Endothelial cell of umbilical vein (primary cell): ENCODE measurements around the gene CLEC16A. TPM values are rescaled to one million over a fixed set of nuclear protein-coding genes. Genes with fewer than 3 reads are reported as not detected.

Source experiments
- BruUV-seq: library from RNA; stranded (reverse); fragments of 400-500 nt; replicated peaks from 2 replicates; lab custom pipeline; 2021; lab: Mats Ljungman, UMichigan
- CTCF ChIA-PET: fragments of 300-600, 350-600 bp; sonication (Branson Sonifier 250); formaldehyde crosslinking; loops from one replicate; lab custom pipeline; 2021; ENCODE audit warnings: antibody characterized with exemption, inconsistent platforms; lab: Charles Lee
- POLR2A ChIA-PET: fragments of 300-600, 350-600 bp; sonication (Branson Sonifier 250); formaldehyde crosslinking; loops from one replicate; lab custom pipeline; 2021; ENCODE audit warnings: antibody characterized with exemption, inconsistent platforms; lab: Charles Lee
- DNase-seq: peaks from one replicate; pipeline ENCODE4 v3.0.0-alpha.2; 2011; ENCODE audit warnings: low read depth, low spot score
- FAIRE-seq: peaks from 2 replicates; lab custom pipeline; 2011; peaks lifted over from hg19 to GRCh38; lab: Jason Lieb, UNC
- H2AFZ ChIP-seq: 2 replicates; pipeline ENCODE4 v1.6.0; 2012; ENCODE audit warnings: low read depth, low read length, control low read depth, inconsistent platforms
- H3K27ac ChIP-seq: 2 replicates; pipeline ENCODE4 v1.5.1; 2011; ENCODE audit warnings: low read depth, mild to moderate bottlenecking, control low read depth, low read length, moderate library complexity; ENCODE audit not compliant: insufficient read depth
- H3K27me3 ChIP-seq, 2 experiments: 2 replicates each; pipeline versions ENCODE4 v1.6.0 to v1.6.1; 2011; ENCODE audit warnings: low read length in 2 of 2, mixed read lengths in 1 of 2; ENCODE audit not compliant: control insufficient read depth in 2 of 2, insufficient read depth in 2 of 2
- H3K36me3 ChIP-seq, 2 experiments: 2 replicates in 1 of 2; 3 replicates in 1 of 2; pipeline ENCODE4 v1.5.1; 2011; ENCODE audit warnings: low read length in 2 of 2, mild to moderate bottlenecking in 1 of 2, moderate library complexity in 1 of 2; ENCODE audit not compliant: control insufficient read depth in 2 of 2, insufficient read depth in 2 of 2; ENCODE audit errors: extremely low read depth in 1 of 2
- H3K4me1 ChIP-seq: 3 replicates; pipeline ENCODE4 v1.5.1; 2011; ENCODE audit warnings: mild to moderate bottlenecking, low read length; ENCODE audit not compliant: control insufficient read depth, insufficient read depth; ENCODE audit errors: extremely low read depth
- H3K4me2 ChIP-seq: 2 replicates; pipeline ENCODE4 v1.6.1; 2011; ENCODE audit warnings: low read length, control low read depth, mixed read lengths; ENCODE audit not compliant: insufficient read depth
- H3K4me3 ChIP-seq, 3 experiments: fragments of 200-600 bp in 1 of 3; sonication (generic), shearing (Covaris generic) in 1 of 3; replicated peaks in 1 of 3; 2 replicates each; pipeline ENCODE4 v1.5.1; 2011 to 2016; ENCODE audit warnings: control low read depth in 3 of 3, low read length in 3 of 3, mild to moderate bottlenecking in 2 of 3, inconsistent platforms in 1 of 3, low read depth in 1 of 3, moderate library complexity in 1 of 3; ENCODE audit not compliant: insufficient read depth in 1 of 3
- H3K79me2 ChIP-seq: 2 replicates; pipeline ENCODE4 v1.6.0; 2012; ENCODE audit warnings: low read length, inconsistent platforms; ENCODE audit not compliant: control insufficient read depth, insufficient read depth
- H3K9ac ChIP-seq: replicated peaks from 2 replicates; pipeline ENCODE3; 2011; ENCODE audit warnings: low read length, control low read depth; ENCODE audit not compliant: insufficient read depth; ENCODE audit errors: extremely low read depth
- H3K9me1 ChIP-seq: replicated peaks from 3 replicates; pipeline ENCODE4 v1.6.0; 2011; ENCODE audit warnings: mild to moderate bottlenecking, low read length; ENCODE audit not compliant: control insufficient read depth, insufficient read depth; ENCODE audit errors: extremely low read depth
- H3K9me3 ChIP-seq: replicated peaks from 2 replicates; pipeline ENCODE4 v1.5.1; 2012; ENCODE audit warnings: low read length, inconsistent platforms; ENCODE audit not compliant: control insufficient read depth, insufficient read depth
- H4K20me1 ChIP-seq: replicated peaks from 2 replicates; pipeline ENCODE3; 2011; ENCODE audit warnings: mild to moderate bottlenecking, low read length; ENCODE audit not compliant: control insufficient read depth, insufficient read depth; ENCODE audit errors: extremely low read depth
- CTCF ChIP-seq, 2 donors: IDR thresholded peaks; 1 replicate in 1 of 2; 2 replicates in 1 of 2; pipeline ENCODE4 v1.5.1; 2011; ENCODE audit warnings: low read length in 2 of 2, mild to moderate bottlenecking in 2 of 2, moderate library complexity in 2 of 2, control low read depth in 1 of 2, inconsistent platforms in 1 of 2, low read depth in 1 of 2; ENCODE audit not compliant: insufficient read depth in 1 of 2; ENCODE audit errors: extremely low read depth in 1 of 2
- EZH2 ChIP-seq: IDR thresholded peaks from 2 replicates; pipeline ENCODE4 v1.6.1; 2012; ENCODE audit warnings: borderline replicate concordance, low read depth, mild to moderate bottlenecking, moderate library complexity, low read length, inconsistent platforms; ENCODE audit not compliant: severe bottlenecking
- FOS ChIP-seq: IDR thresholded peaks from 2 replicates; pipeline ENCODE4 v1.6.1; 2011; ENCODE audit warnings: mild to moderate bottlenecking, low read length, moderate library complexity, borderline replicate concordance; ENCODE audit not compliant: insufficient read depth
- GATA2 ChIP-seq: IDR thresholded peaks from 2 replicates; pipeline ENCODE4 v1.7.0; 2011; ENCODE audit warnings: low read depth, mild to moderate bottlenecking, moderate library complexity, mixed read lengths, low read length; ENCODE audit not compliant: insufficient read length, insufficient read depth
- JUN ChIP-seq: IDR thresholded peaks from 2 replicates; pipeline ENCODE4 v1.6.1; 2011; ENCODE audit warnings: borderline replicate concordance, low read depth; ENCODE audit not compliant: insufficient read length, insufficient read depth
- MAX ChIP-seq: IDR thresholded peaks from 2 replicates; pipeline ENCODE4 v1.6.1; 2011; ENCODE audit not compliant: insufficient read depth, insufficient read length
- MYC ChIP-seq: IDR thresholded peaks from one replicate; pipeline ENCODE4 v1.6.1; 2011; ENCODE audit warnings: mild to moderate bottlenecking, low read depth, low read length
- POLR2A ChIP-seq: IDR thresholded peaks from 2 replicates; pipeline ENCODE4 v1.6.1; 2012; ENCODE audit warnings: low read depth, mild to moderate bottlenecking, control low read depth, low read length
- POLR2AphosphoS5 ChIP-seq: IDR thresholded peaks from 2 replicates; pipeline ENCODE4 v1.6.1; 2012; ENCODE audit warnings: low read depth, mild to moderate bottlenecking, control low read depth, low read length, moderate library complexity; ENCODE audit not compliant: insufficient read depth
- dilution Hi-C: fragments of 300-500 bp; cut with MboI; formaldehyde crosslinking; loops from one replicate; pipeline ENCODE4 v1.15.0; 2019; ENCODE audit warnings: low sequenced_read_pairs; ENCODE audit not compliant: extremely low pct_ligation_motif_present
- intact Hi-C: fragments of 100-400 bp; cut with micrococcal nuclease; formaldehyde crosslinking; loops from one replicate; pipeline ENCODE4 v1.10.0; 2022
- polyA plus RNA-seq, 4 experiments: library from polyadenylated mRNA; depleted of rRNA in 3 of 4; stranded (reverse) in 3 of 4; unstranded in 1 of 4; fragments of >200 nt; gene quantifications; 2 replicates each; pipeline versions ENCODE4 v1.2.1 to v1.2.3, GENCODE V29; 2011 to 2012; ENCODE audit warnings: missing spikeins in 1 of 4
- total RNA-seq: library from RNA; stranded (reverse); gene quantifications from 2 replicates; pipeline ENCODE4 v1.2.3, GENCODE V29; 2021

Gene CLEC16A
- total and polyA plus RNA-seq, 2 donors (not counting 3 experiments of a cell fraction or from before 2014, with no cell fraction given) = 11.4 to 23.3 TPM

- FAIRE-seq = no peak
- Histone ChIP-seq H3K9me3 (no peaks in the 10 kb centered on the region), H2AFZ (no peak overlapping the region), H3K27ac (no peak overlapping the region), H3K9ac (no peak overlapping the region), H3K4me2 (no peak overlapping the region), H4K20me1 (no peaks in the 10 kb centered on the region), H3K4me3 (no peak overlapping the region), H3K79me2 (no peaks in the 10 kb centered on the region), H3K36me3 (no peaks in the 10 kb centered on the region), H3K27me3 (no peaks in the 10 kb centered on the region), H3K9me1 (no peaks in the 10 kb centered on the region), H3K4me1 (peaks cover 10% of the 10 kb centered on the region)
- ChIA-PET CTCF (interaction anchor here (0.6 kb wide), 1 partner anchor 162 kb away, joined by 3 read pairs; the partner anchor contains the start of gene SOCS1), POLR2A (no interaction called here)
- dilution Hi-C loops (no loop called here), intact Hi-C loops (no loop called here)
- BruUV-seq = no TSS peak
- no peak for TF ChIP-seq EZH2
- no peak for TF ChIP-seq FOS
- TF ChIP-seq POLR2AphosphoS5 = no peak
- TF ChIP-seq MAX = no peak
- no peak for TF ChIP-seq POLR2A
- no peak for TF ChIP-seq MYC
- no peak for TF ChIP-seq GATA2
- TF ChIP-seq CTCF (IDR thresholded peaks at IDR 0.05; ENCODE audit: extremely low read depth in 1 of 2, insufficient read depth in 1 of 2, low read depth in 1 of 2, low read length in 2 of 2) = no peak
- TF ChIP-seq JUN = no peak
- DNase-seq = no peak
These were observed 148.6 kb downstream of the CLEC16A start for GRCh38 chr16:11092788-11093571.
